Epithelial cell of proximal tubule (primary cell): ENCODE measurements around the gene ADCY1. TPM values are rescaled to one million over a fixed set of nuclear protein-coding genes. Genes with fewer than 3 reads are reported as not detected.

Source experiments
- DNase-seq: peaks from one replicate; pipeline ENCODE4 v3.0.0-alpha.2; 2011; ENCODE audit warnings: low read depth
- H3K4me3 ChIP-seq: 2 replicates; pipeline ENCODE4 v1.5.1; 2011; ENCODE audit warnings: low read depth, mild to moderate bottlenecking, low read length
- total RNA-seq: library from RNA; depleted of rRNA; stranded (reverse); fragments of >200 nt; gene quantifications from 2 replicates; pipeline ENCODE4 v1.2.3, GENCODE V29; 2015
- TF ChIP-seq, protein P1 (sequence below): conservative IDR thresholded peaks from 2 replicates; pipeline ENCODE4 v1.5.1; 2012; ENCODE audit warnings: low read depth, mild to moderate bottlenecking, low read length

The ADCY1 gene
- total RNA-seq, 1 donor from 2014 or later = 1.2 TPM

DNA sequence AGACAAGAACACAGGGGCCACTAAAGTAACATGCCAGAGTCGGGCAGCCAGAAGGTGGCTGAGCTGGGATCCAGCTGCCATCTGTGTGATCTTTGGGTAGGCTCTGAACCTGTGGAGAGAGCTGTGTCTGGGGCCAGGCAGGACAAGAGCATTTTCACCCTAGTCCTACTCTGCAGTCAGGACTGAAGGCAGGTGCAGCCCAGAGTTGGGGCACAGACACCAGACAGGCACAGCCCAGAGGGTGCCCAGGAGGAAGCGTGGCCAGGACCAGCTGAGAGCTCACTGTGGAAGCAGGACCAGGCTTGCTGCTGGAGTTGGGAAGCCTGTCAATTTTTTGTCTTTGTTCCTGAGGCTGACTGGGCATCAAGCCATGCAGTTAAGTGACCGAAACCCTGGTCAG is 113.6 kb downstream of the ADCY1 start:
- DNase-seq = no peak
- H3K4me3 ChIP-seq = no peak overlapping the region
- TF ChIP-seq, protein P1, sequence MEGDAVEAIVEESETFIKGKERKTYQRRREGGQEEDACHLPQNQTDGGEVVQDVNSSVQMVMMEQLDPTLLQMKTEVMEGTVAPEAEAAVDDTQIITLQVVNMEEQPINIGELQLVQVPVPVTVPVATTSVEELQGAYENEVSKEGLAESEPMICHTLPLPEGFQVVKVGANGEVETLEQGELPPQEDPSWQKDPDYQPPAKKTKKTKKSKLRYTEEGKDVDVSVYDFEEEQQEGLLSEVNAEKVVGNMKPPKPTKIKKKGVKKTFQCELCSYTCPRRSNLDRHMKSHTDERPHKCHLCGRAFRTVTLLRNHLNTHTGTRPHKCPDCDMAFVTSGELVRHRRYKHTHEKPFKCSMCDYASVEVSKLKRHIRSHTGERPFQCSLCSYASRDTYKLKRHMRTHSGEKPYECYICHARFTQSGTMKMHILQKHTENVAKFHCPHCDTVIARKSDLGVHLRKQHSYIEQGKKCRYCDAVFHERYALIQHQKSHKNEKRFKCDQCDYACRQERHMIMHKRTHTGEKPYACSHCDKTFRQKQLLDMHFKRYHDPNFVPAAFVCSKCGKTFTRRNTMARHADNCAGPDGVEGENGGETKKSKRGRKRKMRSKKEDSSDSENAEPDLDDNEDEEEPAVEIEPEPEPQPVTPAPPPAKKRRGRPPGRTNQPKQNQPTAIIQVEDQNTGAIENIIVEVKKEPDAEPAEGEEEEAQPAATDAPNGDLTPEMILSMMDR = no peak

DNA sequence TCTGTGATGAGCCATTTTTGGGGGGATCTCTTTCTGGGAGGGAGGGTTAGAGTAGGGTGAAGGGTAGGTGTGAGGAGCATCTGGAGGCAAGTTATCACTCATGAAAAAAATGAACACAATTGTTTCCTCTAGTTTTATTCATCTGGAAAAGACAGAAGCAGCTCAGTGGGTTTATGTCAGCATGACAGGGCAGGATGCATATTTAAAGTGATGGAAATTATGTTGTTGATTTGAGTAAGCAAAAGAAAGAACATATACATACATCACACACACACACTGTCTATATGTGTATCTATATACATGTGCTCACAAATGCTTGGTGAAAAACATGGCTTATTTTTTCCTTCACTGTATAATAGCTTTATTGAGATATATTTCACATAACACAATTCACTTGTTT is 114.2 kb downstream of the ADCY1 start:
- no peak for DNase-seq
- H3K4me3 ChIP-seq = no peak overlapping the region
- TF ChIP-seq, protein P1 = no peak

DNA sequence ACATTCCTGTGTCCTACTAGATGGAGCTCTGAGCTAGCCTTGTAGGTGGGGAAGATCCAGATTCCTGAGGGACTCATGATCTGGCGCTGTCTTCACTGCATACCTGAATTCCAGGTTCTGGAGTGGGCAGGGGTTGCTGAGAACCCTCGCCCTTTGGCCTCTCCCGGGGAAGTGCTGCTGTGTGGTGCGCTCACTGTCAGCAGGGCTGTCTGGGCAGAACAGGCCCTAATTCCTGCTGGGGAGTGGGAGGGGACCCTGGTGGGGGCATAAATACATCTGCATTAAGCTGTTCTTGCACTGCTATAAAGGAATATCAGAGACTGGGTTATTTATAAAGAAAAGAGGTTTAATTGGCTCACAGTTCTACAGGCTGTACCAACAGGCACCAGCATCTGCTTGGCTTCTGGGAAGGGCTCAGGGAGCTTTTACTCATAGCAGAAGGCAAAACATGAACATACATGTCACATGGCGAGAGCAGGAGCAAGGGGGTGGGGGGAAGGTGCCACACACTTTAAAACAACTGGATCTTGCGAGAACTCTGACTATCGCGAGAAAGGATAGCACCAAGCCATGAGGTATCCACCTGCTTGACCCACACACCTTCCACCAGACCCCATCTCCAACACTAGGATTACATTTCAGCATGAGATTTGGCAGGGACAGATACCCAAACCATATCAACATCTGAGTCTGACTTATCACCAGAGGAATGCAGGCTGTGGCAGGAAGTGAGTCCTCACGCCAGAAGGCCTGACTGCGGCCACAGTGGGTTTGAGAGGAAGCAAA is 115.0 kb downstream of the ADCY1 start:
- TF ChIP-seq, protein P1 = no peak
- no peak overlapping the region for H3K4me3 ChIP-seq
- no peak for DNase-seq

DNA sequence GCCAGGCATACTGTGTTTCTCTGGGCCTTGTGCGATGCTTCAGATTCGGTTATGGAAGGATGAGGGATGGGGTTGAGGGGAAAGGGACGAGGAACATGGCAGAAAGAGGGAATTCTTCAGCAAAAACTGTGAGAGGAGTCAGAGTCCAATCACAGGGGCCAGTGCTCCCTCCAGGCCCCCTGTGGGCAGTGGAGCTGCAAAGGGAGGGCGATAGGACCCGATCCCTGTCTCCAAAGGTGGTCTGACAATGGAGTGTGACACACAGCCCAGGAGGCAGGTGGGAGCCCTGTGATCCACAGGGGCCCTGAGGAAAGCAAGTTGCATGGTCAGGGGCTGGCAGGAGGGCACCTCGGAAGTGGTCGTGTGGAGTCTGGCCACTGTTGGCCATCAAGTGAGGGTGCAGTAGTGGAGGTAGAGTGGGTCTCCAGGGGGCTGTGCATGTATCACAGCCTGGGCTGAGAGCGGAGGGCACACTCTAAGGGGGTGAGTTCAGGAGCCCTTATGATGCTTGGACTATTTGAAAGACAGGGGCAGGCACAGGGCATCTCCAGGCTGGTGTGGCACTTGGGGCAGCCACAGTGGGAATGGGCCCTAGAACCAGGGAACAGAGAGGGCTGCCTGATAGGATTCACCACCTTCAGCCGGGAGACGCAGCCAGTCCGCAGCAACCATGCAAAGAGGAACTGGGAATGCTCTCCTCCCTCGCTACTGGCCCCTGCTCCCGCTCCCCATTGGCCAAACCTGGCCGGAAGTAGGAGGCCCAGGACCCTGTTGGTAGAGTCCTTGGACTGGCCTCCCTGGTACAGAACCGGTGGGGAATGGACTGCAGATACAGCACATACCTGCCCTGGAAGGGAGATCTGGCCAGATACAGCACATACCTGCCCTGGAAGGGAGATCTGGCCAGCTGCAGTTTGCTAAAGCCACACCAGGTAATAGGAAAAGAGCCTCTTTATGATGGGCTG is 115.9 kb downstream of the ADCY1 start:
- H3K4me3 ChIP-seq = no peak overlapping the region
- DNase-seq = no peak
- TF ChIP-seq, protein P1 = no peak

DNA sequence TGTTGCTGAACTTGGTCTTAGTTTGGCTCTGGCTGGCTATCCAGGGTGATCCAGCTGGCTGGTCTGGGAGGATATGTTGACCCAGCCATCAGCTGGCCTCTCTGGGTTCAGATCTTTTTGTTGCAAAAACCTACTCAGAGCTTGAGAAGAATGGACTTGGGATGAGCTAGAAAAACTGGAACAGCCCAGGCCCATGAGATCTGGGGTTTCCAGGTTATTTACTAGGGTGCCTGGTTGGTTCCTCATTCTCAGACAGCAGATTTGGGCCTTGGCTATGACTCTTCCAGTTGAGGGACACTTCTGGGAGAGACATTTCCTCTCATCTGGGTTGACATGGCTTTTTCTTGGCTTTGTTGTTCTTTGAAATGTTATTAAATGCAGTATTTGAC is 116.6 kb downstream of the ADCY1 start:
- TF ChIP-seq, protein P1 = no peak
- no peak for DNase-seq
- no peak overlapping the region for H3K4me3 ChIP-seq

DNA sequence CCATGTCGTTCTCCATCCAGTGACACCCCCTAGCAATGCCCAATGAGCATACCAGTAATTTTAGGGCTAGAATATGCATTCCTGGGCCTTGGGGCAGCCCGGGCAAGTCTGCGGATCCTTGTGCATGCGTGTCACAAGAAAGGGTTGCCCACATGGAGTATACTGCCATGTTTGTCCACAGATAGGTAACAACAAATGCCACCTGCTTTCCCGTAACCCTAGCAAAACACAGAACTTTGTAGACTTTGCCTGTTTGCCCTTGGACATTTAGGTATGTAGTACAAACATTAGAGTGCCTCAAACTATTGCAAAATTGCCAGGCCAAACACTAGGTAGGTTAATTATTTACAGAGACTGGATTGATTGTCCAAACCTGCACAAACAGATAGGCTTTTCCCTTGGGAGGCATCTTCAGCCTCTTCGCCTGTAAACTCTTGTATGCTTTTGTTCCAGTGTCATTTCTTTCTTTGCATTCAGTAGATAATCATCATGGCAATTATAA is 117.0 kb downstream of the ADCY1 start:
- TF ChIP-seq, protein P1 = no peak
- no peak overlapping the region for H3K4me3 ChIP-seq
- DNase-seq = no peak
